ENCODE measurements around the gene TAGLN.

DNA sequence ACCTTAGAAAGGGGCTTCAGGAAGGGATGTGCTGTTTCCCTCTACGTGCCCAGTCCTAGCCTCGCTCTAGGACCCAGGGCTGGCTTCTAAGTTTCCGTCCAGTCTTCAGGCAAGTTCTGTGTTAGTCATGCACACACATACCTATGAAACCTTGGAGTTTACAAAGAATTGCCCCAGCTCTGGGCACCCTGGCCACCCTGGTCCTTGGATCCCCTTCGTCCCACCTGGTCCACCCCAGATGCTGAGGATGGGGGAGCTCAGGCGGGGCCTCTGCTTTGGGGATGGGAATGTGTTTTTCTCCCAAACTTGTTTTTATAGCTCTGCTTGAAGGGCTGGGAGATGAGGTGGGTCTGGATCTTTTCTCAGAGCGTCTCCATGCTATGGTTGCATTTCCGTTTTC is 2.2 kb upstream of the TAGLN start:
- TF ChIP-seq POLR2A (IDR thresholded peaks at IDR 0.05; ENCODE audit: low read depth, low read length): no peak
- TF ChIP-seq TAF1 (IDR thresholded peaks at IDR 0.05; ENCODE audit: low read depth, low read length): no peak
- TF ChIP-seq POLR2AphosphoS5 (IDR thresholded peaks at IDR 0.05; ENCODE audit: low read depth, low read length): no peak
- no peak for TF ChIP-seq SPI1 (IDR thresholded peaks at IDR 0.05; ENCODE audit: low read depth, low read length)
- no peak for TF ChIP-seq POU2F2 (IDR thresholded peaks at IDR 0.05; ENCODE audit: low read depth, low read length)
